ENCODE results near the gene LARGE2. TPM values are rescaled to one million over a fixed set of nuclear protein-coding genes. Genes with fewer than 3 reads are reported as not detected.

Gene LARGE2
- 1.4 TPM for total RNA-seq

- intact Hi-C loops (cut with DNase I), result no loop called here
- ATAC-seq (no peak), DNase-seq (ENCODE audit: low spot score) (peak; percentile 47)
Measured at GRCh38 chr11:45922425-45923082, at the start of gene LARGE2. TSS of gene LARGE2 (plus strand) at chr11:45922656. CDS start at chr11:45922883, 227 bp downstream.

GRCh38 chr11:45876401-45876800 lies 46.1 kb upstream of the LARGE2 start:
- no peak for DNase-seq (ENCODE audit: low spot score)
- no peak for ATAC-seq
- intact Hi-C loops (cut with DNase I), result loop anchor here (10.0 kb wide), 1 partner anchor 128 kb away; no protein-coding TSS in a partner anchor

GRCh38 chr11:45877221-45877620 lies 45.2 kb upstream of the LARGE2 start:
- no peak for ATAC-seq
- intact Hi-C loops (cut with DNase I), result loop anchor here (10.0 kb wide), 1 partner anchor 128 kb away; no protein-coding TSS in a partner anchor
- no peak for DNase-seq (ENCODE audit: low spot score)

- ATAC-seq (no peak), DNase-seq (ENCODE audit: low spot score) (no peak)
- intact Hi-C loops (cut with DNase I), result loop anchor here (10.0 kb wide), 1 partner anchor 127 kb away; no protein-coding TSS in a partner anchor
Measured at GRCh38 chr11:45877845-45878244, 44.6 kb upstream of the LARGE2 start.

- intact Hi-C loops (cut with DNase I), result loop anchor here (10.0 kb wide), 1 partner anchor 125 kb away; no protein-coding TSS in a partner anchor
- no peak for DNase-seq (ENCODE audit: low spot score)
- ATAC-seq, result no peak
Measured at GRCh38 chr11:45879803-45880686, 42.4 kb upstream of the LARGE2 start.

GRCh38 chr11:45880772-45881570 lies 41.5 kb upstream of the LARGE2 start:
- DNase-seq (ENCODE audit: low spot score) (no peak), ATAC-seq (no peak)
- intact Hi-C loops (cut with DNase I), result no loop called here

GRCh38 chr11:45881708-45882368 lies 40.6 kb upstream of the LARGE2 start:
- intact Hi-C loops (cut with DNase I), result no loop called here
- no peak for DNase-seq (ENCODE audit: low spot score)
- ATAC-seq, result no peak

GRCh38 chr11:45884596-45885185 lies 37.8 kb upstream of the LARGE2 start:
- DNase-seq (ENCODE audit: low spot score) (no peak), ATAC-seq (no peak)
- intact Hi-C loops (cut with DNase I), result no loop called here

GRCh38 chr11:45885274-45885920 lies 37.1 kb upstream of the LARGE2 start, which contains the start of gene MAPK8IP1:
TSS of gene MAPK8IP1 (plus strand) at chr11:45885651. CDS start at chr11:45885821, 170 bp downstream.
- peak; percentile 59 for ATAC-seq
- intact Hi-C loops (cut with DNase I), result no loop called here
- DNase-seq (ENCODE audit: low spot score), result peak; percentile 76

GRCh38 chr11:45885921-45886721 lies 36.3 kb upstream of the LARGE2 start:
- intact Hi-C loops (cut with DNase I), result no loop called here
- ATAC-seq, result no peak
- no peak for DNase-seq (ENCODE audit: low spot score)

- no peak for ATAC-seq
- no peak for DNase-seq (ENCODE audit: low spot score)
- intact Hi-C loops (cut with DNase I), result no loop called here
Measured at GRCh38 chr11:45886816-45887520, 35.5 kb upstream of the LARGE2 start.

GRCh38 chr11:45887587-45887986 lies 34.9 kb upstream of the LARGE2 start:
- no peak for DNase-seq (ENCODE audit: low spot score)
- ATAC-seq, result peak; percentile 63
- intact Hi-C loops (cut with DNase I), result no loop called here

GRCh38 chr11:45889555-45889954 lies 32.9 kb upstream of the LARGE2 start:
- no peak for ATAC-seq
- intact Hi-C loops (cut with DNase I), result no loop called here
- no peak for DNase-seq (ENCODE audit: low spot score)

GRCh38 chr11:45889966-45890365 lies 32.5 kb upstream of the LARGE2 start:
- ATAC-seq, result no peak
- intact Hi-C loops (cut with DNase I), result no loop called here
- no peak for DNase-seq (ENCODE audit: low spot score)

- intact Hi-C loops (cut with DNase I), result no loop called here
- DNase-seq (ENCODE audit: low spot score) (no peak), ATAC-seq (no peak)
Measured at GRCh38 chr11:45890886-45891550, 31.4 kb upstream of the LARGE2 start.

- no peak for DNase-seq (ENCODE audit: low spot score)
- intact Hi-C loops (cut with DNase I), result no loop called here
- ATAC-seq, result no peak
Measured at GRCh38 chr11:45892856-45893255, 29.6 kb upstream of the LARGE2 start.
